ENCODE data around the gene KDM2B. TPM values are rescaled to one million over a fixed set of nuclear protein-coding genes. Genes with fewer than 3 reads are reported as not detected.

Gene KDM2B
- polyA plus RNA-seq, 1 of the 3 experiments (the other 2 are of a cell fraction) = 11.5 TPM

DNA sequence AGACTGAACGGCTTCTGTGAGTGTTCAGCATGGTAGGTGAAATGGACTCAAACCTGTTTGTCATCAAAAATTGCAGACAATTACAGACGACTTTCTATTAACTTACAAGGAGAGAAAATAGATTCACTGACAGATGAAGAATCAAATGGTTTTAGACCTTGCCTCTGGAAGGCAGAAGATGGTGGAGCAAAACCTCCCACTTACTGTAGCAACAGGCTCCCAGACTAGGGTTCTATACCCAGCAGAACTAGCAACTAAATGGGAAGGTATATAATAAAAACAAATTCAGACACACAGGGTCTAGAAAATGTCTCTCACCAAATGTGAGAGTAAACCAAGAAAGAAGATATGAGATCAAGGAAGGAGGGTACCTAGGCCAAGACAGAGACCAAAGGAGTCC lies 144.1 kb downstream of the KDM2B start:
- ChIA-PET CTCF (interaction anchor here (3.8 kb wide), 1 partner anchor 102 kb away, joined by 27 read pairs; no protein-coding TSS in a partner anchor), POLR2A (no interaction called here)
- Histone ChIP-seq H3K27me3 (ENCODE audit: insufficient read depth) (no peaks in the 10 kb centered on the region), H3K9ac (no peak overlapping the region), H2AFZ (ENCODE audit: low read depth) (no peak overlapping the region), H3K79me2 (ENCODE audit: insufficient read depth) (peaks cover 5% of the 10 kb centered on the region; the same call in 1 of the 2 replicates), H3K4me2 (no peak overlapping the region), H3K27ac (ENCODE audit: low read depth in 2 of 2, low read length in 1 of 2) (no peak overlapping the region), H4K20me1 (ENCODE audit: insufficient read depth) (no peaks in the 10 kb centered on the region), H3K9me2 (no peaks in the 10 kb centered on the region), H3F3A (replicated peaks; ENCODE audit: insufficient read depth) (peaks cover 8% of the 10 kb centered on the region), H3K9me3 (no peaks in the 10 kb centered on the region), H3K4me1 (ENCODE audit: control insufficient read depth in 1 of 2, insufficient read depth in 2 of 2, low read depth in 1 of 2, low read length in 1 of 2) (no peaks in the 10 kb centered on the region), H3K36me3 (replicated peaks in 1 of 2; ENCODE audit: control insufficient read depth in 1 of 2, insufficient read depth in 2 of 2, low read length in 1 of 2) (peaks cover 36 to 57% of the 10 kb centered on the region in 2 experiments), H3K4me3 (ENCODE audit: low read depth in 2 of 2, low read length in 1 of 2) (no peak overlapping the region)
- no peak for DNase-seq
- TF ChIP-seq POLR2AphosphoS5 (IDR thresholded peaks at IDR 0.05; ENCODE audit: low read depth, low read length) (no peak), RAD21 (IDR thresholded peaks at IDR 0.05; ENCODE audit: low read length) (no peak), GATA2 (CRISPR knock-in tag; IDR thresholded peaks at IDR 0.05) (no peak), EP300 (IDR thresholded peaks at IDR 0.05; ENCODE audit: borderline replicate concordance in 1 of 2, low read depth in 1 of 2, low read length in 1 of 2) (no peak), GABPA (IDR thresholded peaks at IDR 0.05; ENCODE audit: low read depth) (no peak), YY1 (IDR thresholded peaks at IDR 0.05; ENCODE audit: low read depth) (no peak), TAF1 (IDR thresholded peaks at IDR 0.05; ENCODE audit: borderline replicate concordance, low read depth, low read length) (no peak), FOXJ3 (CRISPR knock-in tag; IDR thresholded peaks at IDR 0.05) (no peak), RFX5 (IDR thresholded peaks at IDR 0.05; ENCODE audit: low read length) (no peak), EZH2phosphoT487 (IDR thresholded peaks at IDR 0.05; ENCODE audit: borderline replicate concordance, low read depth) (no peak)
- TF ChIP-seq, protein P1, sequence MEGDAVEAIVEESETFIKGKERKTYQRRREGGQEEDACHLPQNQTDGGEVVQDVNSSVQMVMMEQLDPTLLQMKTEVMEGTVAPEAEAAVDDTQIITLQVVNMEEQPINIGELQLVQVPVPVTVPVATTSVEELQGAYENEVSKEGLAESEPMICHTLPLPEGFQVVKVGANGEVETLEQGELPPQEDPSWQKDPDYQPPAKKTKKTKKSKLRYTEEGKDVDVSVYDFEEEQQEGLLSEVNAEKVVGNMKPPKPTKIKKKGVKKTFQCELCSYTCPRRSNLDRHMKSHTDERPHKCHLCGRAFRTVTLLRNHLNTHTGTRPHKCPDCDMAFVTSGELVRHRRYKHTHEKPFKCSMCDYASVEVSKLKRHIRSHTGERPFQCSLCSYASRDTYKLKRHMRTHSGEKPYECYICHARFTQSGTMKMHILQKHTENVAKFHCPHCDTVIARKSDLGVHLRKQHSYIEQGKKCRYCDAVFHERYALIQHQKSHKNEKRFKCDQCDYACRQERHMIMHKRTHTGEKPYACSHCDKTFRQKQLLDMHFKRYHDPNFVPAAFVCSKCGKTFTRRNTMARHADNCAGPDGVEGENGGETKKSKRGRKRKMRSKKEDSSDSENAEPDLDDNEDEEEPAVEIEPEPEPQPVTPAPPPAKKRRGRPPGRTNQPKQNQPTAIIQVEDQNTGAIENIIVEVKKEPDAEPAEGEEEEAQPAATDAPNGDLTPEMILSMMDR (IDR thresholded peaks at IDR 0.05) = no peak
- TF ChIP-seq, protein P2, sequence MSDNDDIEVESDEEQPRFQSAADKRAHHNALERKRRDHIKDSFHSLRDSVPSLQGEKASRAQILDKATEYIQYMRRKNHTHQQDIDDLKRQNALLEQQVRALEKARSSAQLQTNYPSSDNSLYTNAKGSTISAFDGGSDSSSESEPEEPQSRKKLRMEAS (IDR thresholded peaks at IDR 0.05; ENCODE audit: low read depth) = no peak
- TF ChIP-seq, protein P3, sequence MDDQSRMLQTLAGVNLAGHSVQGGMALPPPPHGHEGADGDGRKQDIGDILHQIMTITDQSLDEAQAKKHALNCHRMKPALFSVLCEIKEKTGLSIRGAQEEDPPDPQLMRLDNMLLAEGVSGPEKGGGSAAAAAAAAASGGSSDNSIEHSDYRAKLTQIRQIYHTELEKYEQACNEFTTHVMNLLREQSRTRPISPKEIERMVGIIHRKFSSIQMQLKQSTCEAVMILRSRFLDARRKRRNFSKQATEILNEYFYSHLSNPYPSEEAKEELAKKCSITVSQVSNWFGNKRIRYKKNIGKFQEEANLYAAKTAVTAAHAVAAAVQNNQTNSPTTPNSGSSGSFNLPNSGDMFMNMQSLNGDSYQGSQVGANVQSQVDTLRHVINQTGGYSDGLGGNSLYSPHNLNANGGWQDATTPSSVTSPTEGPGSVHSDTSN (IDR thresholded peaks at IDR 0.05) = no peak
- TF ChIP-seq, protein P4, sequence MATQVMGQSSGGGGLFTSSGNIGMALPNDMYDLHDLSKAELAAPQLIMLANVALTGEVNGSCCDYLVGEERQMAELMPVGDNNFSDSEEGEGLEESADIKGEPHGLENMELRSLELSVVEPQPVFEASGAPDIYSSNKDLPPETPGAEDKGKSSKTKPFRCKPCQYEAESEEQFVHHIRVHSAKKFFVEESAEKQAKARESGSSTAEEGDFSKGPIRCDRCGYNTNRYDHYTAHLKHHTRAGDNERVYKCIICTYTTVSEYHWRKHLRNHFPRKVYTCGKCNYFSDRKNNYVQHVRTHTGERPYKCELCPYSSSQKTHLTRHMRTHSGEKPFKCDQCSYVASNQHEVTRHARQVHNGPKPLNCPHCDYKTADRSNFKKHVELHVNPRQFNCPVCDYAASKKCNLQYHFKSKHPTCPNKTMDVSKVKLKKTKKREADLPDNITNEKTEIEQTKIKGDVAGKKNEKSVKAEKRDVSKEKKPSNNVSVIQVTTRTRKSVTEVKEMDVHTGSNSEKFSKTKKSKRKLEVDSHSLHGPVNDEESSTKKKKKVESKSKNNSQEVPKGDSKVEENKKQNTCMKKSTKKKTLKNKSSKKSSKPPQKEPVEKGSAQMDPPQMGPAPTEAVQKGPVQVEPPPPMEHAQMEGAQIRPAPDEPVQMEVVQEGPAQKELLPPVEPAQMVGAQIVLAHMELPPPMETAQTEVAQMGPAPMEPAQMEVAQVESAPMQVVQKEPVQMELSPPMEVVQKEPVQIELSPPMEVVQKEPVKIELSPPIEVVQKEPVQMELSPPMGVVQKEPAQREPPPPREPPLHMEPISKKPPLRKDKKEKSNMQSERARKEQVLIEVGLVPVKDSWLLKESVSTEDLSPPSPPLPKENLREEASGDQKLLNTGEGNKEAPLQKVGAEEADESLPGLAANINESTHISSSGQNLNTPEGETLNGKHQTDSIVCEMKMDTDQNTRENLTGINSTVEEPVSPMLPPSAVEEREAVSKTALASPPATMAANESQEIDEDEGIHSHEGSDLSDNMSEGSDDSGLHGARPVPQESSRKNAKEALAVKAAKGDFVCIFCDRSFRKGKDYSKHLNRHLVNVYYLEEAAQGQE (IDR thresholded peaks at IDR 0.05; ENCODE audit: low read depth, low read length) = no peak
- TF ChIP-seq, protein P5, sequence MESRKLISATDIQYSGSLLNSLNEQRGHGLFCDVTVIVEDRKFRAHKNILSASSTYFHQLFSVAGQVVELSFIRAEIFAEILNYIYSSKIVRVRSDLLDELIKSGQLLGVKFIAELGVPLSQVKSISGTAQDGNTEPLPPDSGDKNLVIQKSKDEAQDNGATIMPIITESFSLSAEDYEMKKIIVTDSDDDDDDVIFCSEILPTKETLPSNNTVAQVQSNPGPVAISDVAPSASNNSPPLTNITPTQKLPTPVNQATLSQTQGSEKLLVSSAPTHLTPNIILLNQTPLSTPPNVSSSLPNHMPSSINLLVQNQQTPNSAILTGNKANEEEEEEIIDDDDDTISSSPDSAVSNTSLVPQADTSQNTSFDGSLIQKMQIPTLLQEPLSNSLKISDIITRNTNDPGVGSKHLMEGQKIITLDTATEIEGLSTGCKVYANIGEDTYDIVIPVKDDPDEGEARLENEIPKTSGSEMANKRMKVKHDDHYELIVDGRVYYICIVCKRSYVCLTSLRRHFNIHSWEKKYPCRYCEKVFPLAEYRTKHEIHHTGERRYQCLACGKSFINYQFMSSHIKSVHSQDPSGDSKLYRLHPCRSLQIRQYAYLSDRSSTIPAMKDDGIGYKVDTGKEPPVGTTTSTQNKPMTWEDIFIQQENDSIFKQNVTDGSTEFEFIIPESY (IDR thresholded peaks at IDR 0.05; ENCODE audit: borderline replicate concordance, low read depth) = no peak
- 100% methylated on average over 2 of the region's 2 CpGs for WGBS (ENCODE audit: low lambda C conversion rate)

Measured in SK-N-SH (cell line).